DND-41 (cell line): ENCODE results near the gene MRPL21.

Source experiments
- EZH2 ChIP-seq: IDR thresholded peaks from 3 replicates; pipeline ENCODE4 v1.6.1; 2012; ENCODE audit warnings: borderline replicate concordance, low read depth, mild to moderate bottlenecking, moderate library complexity, low read length, inconsistent platforms; ENCODE audit not compliant: severe bottlenecking
- TF ChIP-seq, protein P1 (sequence below): IDR thresholded peaks from 2 replicates; pipeline ENCODE4 v1.5.1; 2012; ENCODE audit warnings: borderline replicate concordance, low read length, moderate library complexity, mild to moderate bottlenecking; ENCODE audit not compliant: poor library complexity, severe bottlenecking; ENCODE audit errors: extremely low read depth

DNA sequence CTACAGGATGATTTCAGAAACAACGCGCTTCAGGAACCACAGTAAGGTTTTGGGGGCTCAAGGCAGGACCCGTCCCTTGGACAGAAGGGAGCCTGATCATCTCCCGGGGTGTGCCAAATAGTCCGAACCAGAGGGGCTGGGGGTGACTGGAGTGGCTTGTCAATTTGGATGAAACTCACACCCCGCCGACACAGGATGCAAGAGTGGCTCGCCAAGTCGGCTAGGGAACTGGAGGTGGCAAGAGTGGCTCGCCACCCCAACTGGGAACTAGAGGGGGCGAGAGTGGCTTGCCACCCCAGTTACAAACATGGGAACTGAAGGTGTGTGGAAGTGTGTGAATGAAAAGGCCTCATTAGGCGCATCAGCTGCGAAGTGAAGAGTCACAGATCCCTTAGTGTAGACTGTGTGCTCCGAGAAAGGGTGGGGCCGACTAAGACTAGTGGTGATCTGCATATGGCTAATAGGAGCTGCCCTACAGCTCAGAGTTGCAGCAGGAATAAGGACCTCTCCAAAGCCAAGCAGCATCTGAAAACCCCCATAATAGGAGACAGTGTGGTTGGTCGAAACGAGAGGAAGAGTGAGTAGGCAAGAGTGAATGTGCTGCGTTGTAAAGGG, 35.3 kb downstream of the MRPL21 start:
- TF ChIP-seq EZH2 = no peak
- TF ChIP-seq, protein P1, sequence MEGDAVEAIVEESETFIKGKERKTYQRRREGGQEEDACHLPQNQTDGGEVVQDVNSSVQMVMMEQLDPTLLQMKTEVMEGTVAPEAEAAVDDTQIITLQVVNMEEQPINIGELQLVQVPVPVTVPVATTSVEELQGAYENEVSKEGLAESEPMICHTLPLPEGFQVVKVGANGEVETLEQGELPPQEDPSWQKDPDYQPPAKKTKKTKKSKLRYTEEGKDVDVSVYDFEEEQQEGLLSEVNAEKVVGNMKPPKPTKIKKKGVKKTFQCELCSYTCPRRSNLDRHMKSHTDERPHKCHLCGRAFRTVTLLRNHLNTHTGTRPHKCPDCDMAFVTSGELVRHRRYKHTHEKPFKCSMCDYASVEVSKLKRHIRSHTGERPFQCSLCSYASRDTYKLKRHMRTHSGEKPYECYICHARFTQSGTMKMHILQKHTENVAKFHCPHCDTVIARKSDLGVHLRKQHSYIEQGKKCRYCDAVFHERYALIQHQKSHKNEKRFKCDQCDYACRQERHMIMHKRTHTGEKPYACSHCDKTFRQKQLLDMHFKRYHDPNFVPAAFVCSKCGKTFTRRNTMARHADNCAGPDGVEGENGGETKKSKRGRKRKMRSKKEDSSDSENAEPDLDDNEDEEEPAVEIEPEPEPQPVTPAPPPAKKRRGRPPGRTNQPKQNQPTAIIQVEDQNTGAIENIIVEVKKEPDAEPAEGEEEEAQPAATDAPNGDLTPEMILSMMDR = no peak
